Stomach (tissue), 9 donors: ENCODE data around the gene PVR. TPM values are rescaled to one million over a fixed set of nuclear protein-coding genes. Genes with fewer than 3 reads are reported as not detected.
"Not testable (repeated sequence)": the region's sequence is repeated elsewhere in the genome, so short reads cannot be mapped to it uniquely, and the experiment has no call there.

Experiments used
- DNase-seq, 2 donors: peaks; one replicate each; pipeline versions ENCODE4 v3.0.0 to v3.0.0-alpha.2; 2013 to 2019
- H3K27ac ChIP-seq, 5 donors: fragments of 200-600 bp in 4 of 5; sonication (generic) in 4 of 5; one replicate each; pipeline ENCODE4 v1.5.1; 2013 to 2019; ENCODE audit warnings: mild to moderate bottlenecking in 1 of 5, moderate library complexity in 1 of 5
- H3K27me3 ChIP-seq, 3 donors: fragments of 200-600 bp; sonication (generic); one replicate each; pipeline ENCODE4 v1.5.1; 2017 to 2019; ENCODE audit warnings: mixed run types in 1 of 3
- H3K36me3 ChIP-seq, 4 donors: fragments of 200-600 bp; sonication (generic); 1 replicate in 3 of 4; 2 replicates in 1 of 4; pipeline ENCODE4 v1.5.1; 2016 to 2019
- H3K4me1 ChIP-seq, 4 donors: fragments of 200-600 bp; sonication (generic); one replicate each; pipeline ENCODE4 v1.5.1; 2016 to 2019
- H3K4me3 ChIP-seq, 4 donors: fragments of 200-600 bp; sonication (generic) in 3 of 4; one replicate each; pipeline ENCODE4 v1.5.1; 2016 to 2019; ENCODE audit warnings: mild to moderate bottlenecking in 1 of 4
- H3K9me3 ChIP-seq, 4 donors: fragments of 200-600 bp; sonication (generic); one replicate each; pipeline ENCODE4 v1.5.1; 2016 to 2019
- CTCF ChIP-seq, 7 experiments: fragments of 450-650 bp in 4 of 7; fragments of 200-600 bp in 3 of 7; sonication (generic) in 3 of 7; IDR thresholded peaks; one replicate each; pipeline ENCODE4 v1.5.1; 2016 to 2019; ENCODE audit warnings: antibody characterized with exemption in 7 of 7, control low read depth in 2 of 7, mild to moderate bottlenecking in 1 of 7
- EP300 ChIP-seq: sonication (generic); formaldehyde crosslinking; IDR thresholded peaks from one replicate; pipeline ENCODE4 v1.6.1; 2017; ENCODE audit warnings: antibody characterized with exemption
- POLR2A ChIP-seq, 4 donors: fragments of 450-650 bp; IDR thresholded peaks; one replicate each; pipeline ENCODE4 v1.6.1; 2016; ENCODE audit warnings: antibody characterized with exemption in 4 of 4, control low read depth in 2 of 4, mild to moderate bottlenecking in 1 of 4, moderate library complexity in 1 of 4
- POLR2AphosphoS5 ChIP-seq, 3 donors: sonication (generic); formaldehyde crosslinking; IDR thresholded peaks; one replicate each; pipeline ENCODE4 v1.6.1; 2016; ENCODE audit warnings: antibody characterized with exemption in 3 of 3
- WGBS, 5 donors: extraction: QIAGEN DNeasy Blood & Tissue Kit in 3 of 5; methylation state at CpG; one replicate each; pipeline versions ENCODE4 v1.1.5 to v1.1.7; 2013 to 2018; 5-methylcytosine and 5-hydroxymethylcytosine counted together
- intact Hi-C: fragments of 100-400 bp; cut with DNase I; formaldehyde crosslinking; loops from one replicate; pipeline ENCODE4 v1.15.1; 2023; ENCODE audit warnings: low total_unique reads
- polyA plus RNA-seq, 3 donors: library from polyadenylated mRNA; stranded (reverse); fragments of 200-250 nt; gene quantifications; one replicate each; pipeline ENCODE4 v1.2.3, GENCODE V29; 2013
- total RNA-seq, 5 donors: library from RNA; depleted of rRNA; stranded (reverse); fragments of >200 nt; gene quantifications; one replicate each; pipeline versions ENCODE4 v1.1.0 to v1.2.3, GENCODE V29; 2014 to 2016
- donor health status: healthy with polysubstance abuse.
- donor health status: Bipolar disorder and iron deficiency.
- donor health status: healthy.

Gene PVR
- total and polyA plus RNA-seq, 8 donors, result 4.9 to 80.8 (median 33.7) TPM

DNA sequence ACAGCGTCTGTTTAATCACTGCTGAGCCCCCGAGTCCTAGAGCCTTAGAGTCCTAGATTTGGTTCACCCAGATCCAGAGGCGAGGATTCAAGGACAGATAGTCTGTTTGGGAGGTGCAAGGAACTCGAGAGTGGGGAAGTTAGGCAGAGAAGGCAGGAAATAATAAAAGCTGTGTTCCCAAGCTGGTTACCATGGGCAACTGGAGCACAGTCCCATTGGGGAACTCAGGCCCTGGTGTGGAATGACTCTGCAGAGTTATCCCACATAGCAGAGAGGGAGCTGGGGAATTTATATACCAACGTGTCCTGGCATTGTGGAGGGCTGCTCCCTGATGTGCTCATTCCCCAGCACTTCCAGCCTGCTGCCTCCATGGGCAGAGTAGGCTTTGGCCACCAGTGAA lies 20.6 kb upstream of the PVR start:
- WGBS, 5 donors, result 67 to 79% (median 73%) methylated on average over 5 of the region's 5 CpGs
- Histone ChIP-seq H3K27me3 (no peaks in the 10 kb centered on the region), H3K36me3 (no peaks in the 10 kb centered on the region), H3K27ac (no peak overlapping the region), H3K9me3 (no peaks in the 10 kb centered on the region), H3K4me3 (no peak overlapping the region), H3K4me1 (no peaks in the 10 kb centered on the region)
- TF ChIP-seq CTCF (IDR thresholded peaks at IDR 0.05), result no peak
- TF ChIP-seq EP300, result no peak
- no peak for TF ChIP-seq POLR2A (IDR thresholded peaks at IDR 0.05)
- no peak for TF ChIP-seq POLR2AphosphoS5 (IDR thresholded peaks at IDR 0.05)
- intact Hi-C loops, result no loop called here
- DNase-seq, result peak in 1 of 2 donors; percentile 45

DNA sequence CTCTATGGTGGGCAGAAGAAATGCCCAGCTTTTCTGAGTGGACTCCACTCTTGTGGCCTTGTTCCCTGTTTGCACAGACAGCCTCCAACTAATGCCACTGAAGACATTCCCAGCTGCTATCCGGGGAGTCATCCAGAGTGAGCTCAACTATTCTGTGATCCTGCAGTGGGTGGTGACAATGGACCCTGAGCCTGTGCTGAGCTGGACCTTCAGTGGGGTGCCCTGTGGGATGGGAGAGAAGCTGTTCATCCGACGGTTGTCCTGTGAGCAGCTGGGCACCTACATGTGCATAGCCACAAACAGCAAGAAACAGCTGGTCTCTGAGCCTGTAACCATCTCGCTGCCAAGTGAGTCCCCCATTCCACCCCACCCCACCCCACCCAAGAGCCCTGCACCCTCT lies 20.1 kb upstream of the PVR start:
- no peak for DNase-seq
- TF ChIP-seq CTCF (IDR thresholded peaks at IDR 0.05), result no peak
- no peak for TF ChIP-seq EP300
- no peak for TF ChIP-seq POLR2A (IDR thresholded peaks at IDR 0.05)
- no peak for TF ChIP-seq POLR2AphosphoS5 (IDR thresholded peaks at IDR 0.05)
- Histone ChIP-seq H3K4me3 (no peak overlapping the region), H3K27ac (no peak overlapping the region), H3K36me3 (no peaks in the 10 kb centered on the region), H3K9me3 (no peaks in the 10 kb centered on the region), H3K27me3 (no peaks in the 10 kb centered on the region), H3K4me1 (no peaks in the 10 kb centered on the region)
- intact Hi-C loops, result no loop called here
- 70 to 92% (median 84%) methylated on average over 2 to 4 of the region's 4 CpGs for WGBS, 5 donors

GRCh38 chr19:44624840-44625354 lies 18.8 kb upstream of the PVR start:
- H3K4me3 ChIP-seq, result no peak overlapping the region
- H3K9me3 ChIP-seq, result no peaks in the 10 kb centered on the region
- DNase-seq, result no peak
- TF ChIP-seq POLR2A (IDR thresholded peaks at IDR 0.05), result no peak
- TF ChIP-seq CTCF (IDR thresholded peaks at IDR 0.05), result no peak
- no peak for TF ChIP-seq POLR2AphosphoS5 (IDR thresholded peaks at IDR 0.05)
- 95 to 99% (median 97%) methylated on average over 4 of the region's 4 CpGs for WGBS, 5 donors
- intact Hi-C loops, result no loop called here
- peaks cover 0 to under 1% (median 0%) of the 10 kb centered on the region in 3 donors for H3K27me3 ChIP-seq
- H3K36me3 ChIP-seq, result no peaks in the 10 kb centered on the region
- no peak overlapping the region for H3K27ac ChIP-seq
- H3K4me1 ChIP-seq, result no peaks in the 10 kb centered on the region

DNA sequence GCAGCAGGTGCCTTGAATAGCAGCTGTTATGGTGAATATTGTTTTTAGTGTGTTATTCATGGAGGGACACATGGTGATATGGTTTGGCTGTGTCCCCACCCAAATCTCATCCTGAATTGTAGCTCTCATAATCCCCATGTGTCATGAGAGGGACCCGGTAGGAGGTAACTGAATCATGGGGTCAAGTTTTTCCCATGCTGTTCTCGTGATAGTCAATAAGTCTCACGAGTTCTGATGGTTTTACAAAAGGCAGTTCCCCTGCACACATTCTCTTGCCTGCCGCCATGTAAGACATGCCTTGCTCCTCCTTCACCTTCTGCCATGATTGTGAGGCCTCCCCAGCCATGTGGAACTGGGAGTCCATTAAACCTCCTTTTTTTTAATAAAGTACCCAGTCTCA lies 18.1 kb upstream of the PVR start:
- H3K4me1 ChIP-seq, H3K9me3 ChIP-seq, H3K36me3 ChIP-seq, H3K27me3 ChIP-seq, H3K4me3 ChIP-seq, intact Hi-C loops, DNase-seq, H3K27ac ChIP-seq: not testable (repeated sequence)
- WGBS, 5 donors, result 81 to 91% (median 87%) methylated on average over 4 of the region's 4 CpGs

DNA sequence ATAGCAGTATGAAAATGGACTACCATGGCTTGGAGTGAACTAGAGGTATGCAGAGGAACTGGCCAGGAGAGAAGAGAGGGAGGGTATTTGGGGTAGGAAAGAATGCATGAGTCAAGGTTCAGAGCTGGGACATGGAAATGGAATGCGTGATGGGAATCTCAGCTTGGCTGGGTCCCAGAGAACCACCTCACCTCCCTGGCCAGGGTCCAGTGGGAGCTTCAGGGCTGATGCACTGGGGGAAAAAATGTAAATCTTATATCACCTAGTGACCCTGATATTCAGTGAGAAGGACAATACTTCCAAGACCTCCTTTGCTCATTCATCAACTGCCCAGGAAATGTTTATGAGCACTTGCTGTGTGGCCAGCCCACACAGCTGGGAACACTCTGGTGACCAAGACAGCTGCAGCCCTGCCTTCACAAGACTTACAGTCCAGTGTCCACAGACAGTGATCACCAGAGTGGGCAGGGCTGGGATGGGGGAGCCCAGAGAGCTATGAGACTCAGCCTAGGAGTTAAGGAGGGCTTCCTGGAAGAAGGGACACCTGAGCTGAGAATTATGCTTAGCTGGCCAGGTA lies 17.6 kb upstream of the PVR start:
- 26 to 40% (median 39%) methylated on average over 1 of the region's 1 CpG for WGBS, 5 donors
- H3K27ac ChIP-seq, result no peak overlapping the region
- intact Hi-C loops, result no loop called here

More for the DNA sequence above, 17.6 kb upstream of the PVR start:
- H3K36me3 ChIP-seq, result no peaks in the 10 kb centered on the region
- no peak overlapping the region for H3K4me3 ChIP-seq
- TF ChIP-seq POLR2A (IDR thresholded peaks at IDR 0.05) (no peak), POLR2AphosphoS5 (IDR thresholded peaks at IDR 0.05) (no peak), EP300 (no peak), CTCF (IDR thresholded peaks at IDR 0.05) (no peak)
- H3K9me3 ChIP-seq, result no peaks in the 10 kb centered on the region
- peak in 1 of 2 donors; percentile 36 for DNase-seq
- H3K27me3 ChIP-seq, result peaks cover 0 to 6% (median 0%) of the 10 kb centered on the region in 3 donors
- no peaks in the 10 kb centered on the region for H3K4me1 ChIP-seq
